Tibial nerve (tissue), 4 donors: ENCODE measurements around the gene AGFG2. TPM values are rescaled to one million over a fixed set of nuclear protein-coding genes. Genes with fewer than 3 reads are reported as not detected.

ENCODE experiments used
- DNase-seq, 2 donors: peaks; one replicate each; pipeline ENCODE4 v3.0.0-alpha.2; 2019; ENCODE audit warnings: low spot score in 2 of 2
- H3K27ac ChIP-seq, 4 donors: fragments of 200-600 bp; sonication (generic) in 3 of 4; one replicate each; pipeline ENCODE4 v1.5.1; 2017 to 2019; ENCODE audit warnings: mild to moderate bottlenecking in 1 of 4
- H3K27me3 ChIP-seq, 2 donors: fragments of 200-600 bp; sonication (generic) in 1 of 2; one replicate each; pipeline versions ENCODE4 v1.5.1 to v1.6.0; 2017 to 2019
- H3K36me3 ChIP-seq, 3 donors: fragments of 200-600 bp; sonication (generic); one replicate each; pipeline ENCODE4 v1.5.1; 2018 to 2019
- H3K4me1 ChIP-seq, 4 donors: fragments of 200-600 bp; sonication (generic) in 3 of 4; one replicate each; pipeline ENCODE4 v1.5.1; 2017 to 2019
- H3K4me3 ChIP-seq, 4 donors: fragments of 200-600 bp; sonication (generic) in 3 of 4; one replicate each; pipeline ENCODE4 v1.5.1; 2017 to 2019; ENCODE audit warnings: mild to moderate bottlenecking in 1 of 4, moderate library complexity in 1 of 4
- H3K9me3 ChIP-seq, 4 donors: fragments of 200-600 bp; sonication (generic) in 3 of 4; one replicate each; pipeline ENCODE4 v1.5.1; 2017 to 2019
- CTCF ChIP-seq, 5 experiments: fragments of 200-600 bp in 3 of 5; fragments of 450-650 bp in 2 of 5; sonication (generic) in 3 of 5; IDR thresholded peaks; one replicate each; pipeline ENCODE4 v1.5.1; 2016 to 2019; ENCODE audit warnings: antibody characterized with exemption in 5 of 5, mild to moderate bottlenecking in 3 of 5, moderate library complexity in 2 of 5
- EP300 ChIP-seq, 2 donors: sonication (generic); formaldehyde crosslinking; IDR thresholded peaks; one replicate each; pipeline ENCODE4 v1.6.1; 2017; ENCODE audit warnings: antibody characterized with exemption in 2 of 2, mild to moderate bottlenecking in 1 of 2
- POLR2A ChIP-seq, 2 donors: fragments of 450-650 bp; IDR thresholded peaks; one replicate each; pipeline ENCODE4 v1.6.1; 2017; ENCODE audit warnings: antibody characterized with exemption in 2 of 2, mild to moderate bottlenecking in 2 of 2, moderate library complexity in 2 of 2
- WGBS, 2 donors: methylation state at CpG; one replicate each; pipeline ENCODE4 v1.1.5; 2018; 5-methylcytosine and 5-hydroxymethylcytosine counted together
- total RNA-seq, 4 donors: library from RNA; depleted of rRNA; stranded (reverse); fragments of >200 nt; gene quantifications; one replicate each; pipeline ENCODE4 v1.1.0, GENCODE V29; 2016

Gene AGFG2
- total RNA-seq, 4 donors from 2014 or later = 17.1 to 54.6 (median 35.0) TPM

GRCh38 chr7:100582041-100582579 is 43.1 kb downstream of the AGFG2 start:
- peak overlapping the region in 3 of 4 donors; percentile 93 to 96 (median 95) for H3K27ac ChIP-seq
- H3K4me3 ChIP-seq = no peak overlapping the region
- H3K36me3 ChIP-seq = peaks cover 3 to 61% (median 41%) of the 10 kb centered on the region in 3 donors
- no peaks in the 10 kb centered on the region for H3K9me3 ChIP-seq
- peaks cover 0 to 40% (median 24%) of the 10 kb centered on the region in 4 donors for H3K4me1 ChIP-seq
- no peaks in the 10 kb centered on the region for H3K27me3 ChIP-seq
- TF ChIP-seq CTCF (IDR thresholded peaks at IDR 0.05) = no peak
- TF ChIP-seq POLR2A (IDR thresholded peaks at IDR 0.05) = no peak
- TF ChIP-seq EP300 (IDR thresholded peaks at IDR 0.05) = no peak
- no peak for DNase-seq
- WGBS, 2 donors = 77 to 88% methylated on average over 19 to 20 of the region's 20 CpGs

GRCh38 chr7:100582650-100583049 is 43.6 kb downstream of the AGFG2 start:
- Histone ChIP-seq H3K4me1 (peaks cover 0 to 45% (median 24%) of the 10 kb centered on the region in 4 donors), H3K36me3 (peaks cover 3 to 55% (median 35%) of the 10 kb centered on the region in 3 donors), H3K4me3 (peak overlapping the region in 2 of 4 donors; percentile 70 to 86), H3K27ac (peak overlapping the region; percentile 12 to 96 (median 94)), H3K9me3 (no peaks in the 10 kb centered on the region), H3K27me3 (no peaks in the 10 kb centered on the region)
- WGBS, 2 donors = 72 to 75% methylated on average over 11 of the region's 11 CpGs
- TF ChIP-seq POLR2A (IDR thresholded peaks at IDR 0.05) (no peak), CTCF (IDR thresholded peaks at IDR 0.05) (no peak), EP300 (IDR thresholded peaks at IDR 0.05) (no peak)
- DNase-seq = no peak

GRCh38 chr7:100583132-100584053 is 44.4 kb downstream of the AGFG2 start:
- peaks cover 3 to 48% (median 28%) of the 10 kb centered on the region in 3 donors for H3K36me3 ChIP-seq
- peaks cover 0 to 47% (median 24%) of the 10 kb centered on the region in 4 donors for H3K4me1 ChIP-seq
- no peaks in the 10 kb centered on the region for H3K9me3 ChIP-seq
- TF ChIP-seq EP300 (IDR thresholded peaks at IDR 0.05) (peak in 1 of 2 donors; percentile 36), POLR2A (IDR thresholded peaks at IDR 0.05) (no peak), CTCF (IDR thresholded peaks at IDR 0.05) (no peak)
- peak overlapping the region; percentile 87 to 96 (median 94) for H3K27ac ChIP-seq
- no peaks in the 10 kb centered on the region for H3K27me3 ChIP-seq
- DNase-seq = peak; percentile 44 to 58
- WGBS, 2 donors = 30 to 31% methylated on average over 21 to 23 of the region's 23 CpGs
- peak overlapping the region; percentile 70 to 93 (median 84) for H3K4me3 ChIP-seq

GRCh38 chr7:100584054-100584682 is 45.2 kb downstream of the AGFG2 start:
- H3K4me3 ChIP-seq = peak overlapping the region; percentile 70 to 93 (median 84)
- H3K9me3 ChIP-seq = no peaks in the 10 kb centered on the region
- H3K27ac ChIP-seq = peak overlapping the region; percentile 87 to 96 (median 94)
- H3K27me3 ChIP-seq = no peaks in the 10 kb centered on the region
- peaks cover 0 to 47% (median 24%) of the 10 kb centered on the region in 4 donors for H3K4me1 ChIP-seq
- TF ChIP-seq POLR2A (IDR thresholded peaks at IDR 0.05) = no peak
- H3K36me3 ChIP-seq = peaks cover 3 to 40% (median 26%) of the 10 kb centered on the region in 3 donors
- 35 to 38% methylated on average over 15 of the region's 15 CpGs for WGBS, 2 donors
- DNase-seq = no peak

GRCh38 chr7:100584683-100585510 is 45.9 kb downstream of the AGFG2 start:
- no peak for TF ChIP-seq EP300 (IDR thresholded peaks at IDR 0.05)
- no peak for TF ChIP-seq CTCF (IDR thresholded peaks at IDR 0.05)
- TF ChIP-seq POLR2A (IDR thresholded peaks at IDR 0.05) = peak in 1 of 2 donors; percentile 17
- H3K27me3 ChIP-seq = no peaks in the 10 kb centered on the region
- WGBS, 2 donors = 4% methylated on average over 17 to 19 of the region's 20 CpGs
- H3K9me3 ChIP-seq = no peaks in the 10 kb centered on the region
- H3K4me3 ChIP-seq = peak overlapping the region; percentile 70 to 93 (median 84)
- no peak for DNase-seq
- peaks cover 3 to 33% (median 20%) of the 10 kb centered on the region in 3 donors for H3K36me3 ChIP-seq
- peak overlapping the region; percentile 87 to 96 (median 94) for H3K27ac ChIP-seq
- peaks cover 0 to 52% (median 24%) of the 10 kb centered on the region in 4 donors for H3K4me1 ChIP-seq
